ENCODE data around the gene LILRB1. TPM values are rescaled to one million over a fixed set of nuclear protein-coding genes. Genes with fewer than 3 reads are reported as not detected.

The LILRB1 gene
- total RNA-seq, 1 donor from 2014 or later = not detected

DNA sequence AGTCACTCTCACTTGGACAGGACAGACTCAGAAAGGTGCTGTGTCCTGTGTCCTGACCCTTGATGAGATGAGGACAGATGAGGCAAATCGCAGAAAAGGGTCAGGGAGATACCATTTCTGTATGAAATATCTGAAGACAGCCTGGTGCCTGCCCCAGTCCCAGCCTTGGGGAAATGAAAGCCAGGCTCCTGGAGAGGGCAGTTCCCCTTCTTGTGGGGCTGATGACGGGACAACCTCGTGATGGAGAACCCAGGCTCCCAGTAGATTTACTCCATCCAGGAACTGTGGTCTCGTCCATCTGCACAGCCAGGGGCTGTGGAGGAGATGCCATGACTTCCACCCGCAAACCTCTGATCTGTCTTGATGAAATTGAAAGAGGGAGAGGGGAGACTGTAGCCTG, 13.8 kb downstream of the LILRB1 start:
- no peaks in the 10 kb centered on the region for H3K4me1 Mint-ChIP-seq
- H3K36me3 Mint-ChIP-seq = peaks cover 2% of the 10 kb centered on the region
- H3K27ac Mint-ChIP-seq = no peak overlapping the region
- TF ChIP-seq, protein P1, sequence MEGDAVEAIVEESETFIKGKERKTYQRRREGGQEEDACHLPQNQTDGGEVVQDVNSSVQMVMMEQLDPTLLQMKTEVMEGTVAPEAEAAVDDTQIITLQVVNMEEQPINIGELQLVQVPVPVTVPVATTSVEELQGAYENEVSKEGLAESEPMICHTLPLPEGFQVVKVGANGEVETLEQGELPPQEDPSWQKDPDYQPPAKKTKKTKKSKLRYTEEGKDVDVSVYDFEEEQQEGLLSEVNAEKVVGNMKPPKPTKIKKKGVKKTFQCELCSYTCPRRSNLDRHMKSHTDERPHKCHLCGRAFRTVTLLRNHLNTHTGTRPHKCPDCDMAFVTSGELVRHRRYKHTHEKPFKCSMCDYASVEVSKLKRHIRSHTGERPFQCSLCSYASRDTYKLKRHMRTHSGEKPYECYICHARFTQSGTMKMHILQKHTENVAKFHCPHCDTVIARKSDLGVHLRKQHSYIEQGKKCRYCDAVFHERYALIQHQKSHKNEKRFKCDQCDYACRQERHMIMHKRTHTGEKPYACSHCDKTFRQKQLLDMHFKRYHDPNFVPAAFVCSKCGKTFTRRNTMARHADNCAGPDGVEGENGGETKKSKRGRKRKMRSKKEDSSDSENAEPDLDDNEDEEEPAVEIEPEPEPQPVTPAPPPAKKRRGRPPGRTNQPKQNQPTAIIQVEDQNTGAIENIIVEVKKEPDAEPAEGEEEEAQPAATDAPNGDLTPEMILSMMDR (IDR thresholded peaks at IDR 0.05; ENCODE audit: unreplicated experiment) = no peak
- H3K4me3 Mint-ChIP-seq = no peak overlapping the region
- H3K9me3 Mint-ChIP-seq = peaks cover 62% of the 10 kb centered on the region
- H3K27me3 Mint-ChIP-seq (ENCODE audit: low read depth) = no peaks in the 10 kb centered on the region
- no peak for DNase-seq (ENCODE audit: low spot score in 2 of 2, unreplicated experiment in 2 of 2)

DNA sequence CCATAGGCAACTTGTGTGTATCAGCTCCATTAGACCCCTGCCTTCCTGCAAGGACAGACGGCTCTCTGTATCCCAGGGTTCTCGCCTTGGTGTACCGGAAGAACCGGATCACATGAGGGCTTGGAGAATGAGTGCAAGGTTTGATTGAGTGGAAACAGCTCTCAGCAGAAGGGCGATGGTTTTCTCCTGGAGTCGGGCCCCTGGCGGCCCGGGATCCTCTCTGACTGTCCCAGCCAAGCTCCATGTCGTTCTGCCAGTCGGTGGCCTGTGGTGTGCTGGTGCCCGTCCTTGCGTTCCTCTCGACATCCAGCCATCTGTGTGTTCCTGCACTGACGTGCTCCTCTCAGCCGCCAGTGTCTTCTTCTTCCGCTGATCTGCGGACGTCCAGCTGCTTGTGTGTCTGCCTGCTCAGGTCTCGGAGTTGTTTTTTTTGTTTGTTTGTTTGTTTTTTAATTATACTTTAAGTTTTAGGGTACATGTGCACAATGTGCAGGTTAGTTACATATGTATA, 16.1 kb downstream of the LILRB1 start:
- TF ChIP-seq, protein P1 (IDR thresholded peaks at IDR 0.05; ENCODE audit: unreplicated experiment) = no peak
- peaks cover 56% of the 10 kb centered on the region for H3K9me3 Mint-ChIP-seq
- DNase-seq (ENCODE audit: low spot score in 2 of 2, unreplicated experiment in 2 of 2) = no peak
- H3K4me3 Mint-ChIP-seq = no peak overlapping the region
- H3K27ac Mint-ChIP-seq = no peak overlapping the region
- peaks cover 2% of the 10 kb centered on the region for H3K36me3 Mint-ChIP-seq
- H3K4me1 Mint-ChIP-seq = no peaks in the 10 kb centered on the region
- H3K27me3 Mint-ChIP-seq (ENCODE audit: low read depth) = no peaks in the 10 kb centered on the region

DNA sequence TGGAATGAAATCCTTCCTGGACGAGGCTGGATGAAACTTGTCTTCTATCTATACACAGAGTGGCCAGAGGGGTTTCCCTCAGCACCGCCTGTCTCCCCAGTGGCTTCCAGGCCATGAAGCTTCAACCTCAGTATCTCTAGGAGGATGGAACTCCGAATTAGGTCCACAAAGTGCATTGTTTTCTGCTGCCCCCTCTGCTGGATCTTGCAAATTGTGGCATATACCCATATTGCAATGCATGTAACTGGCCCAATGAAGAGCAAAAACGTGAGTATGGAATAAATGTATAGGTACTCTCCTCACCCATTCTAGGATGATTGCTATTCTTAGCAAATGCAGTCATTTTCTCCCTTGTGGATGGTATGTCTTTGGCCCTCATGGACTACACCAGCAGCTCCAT, 17.8 kb downstream of the LILRB1 start:
- H3K4me1 Mint-ChIP-seq = no peaks in the 10 kb centered on the region
- TF ChIP-seq, protein P1 (IDR thresholded peaks at IDR 0.05; ENCODE audit: unreplicated experiment) = no peak
- peaks cover 58% of the 10 kb centered on the region for H3K9me3 Mint-ChIP-seq
- no peak for DNase-seq (ENCODE audit: low spot score in 2 of 2, unreplicated experiment in 2 of 2)
- H3K36me3 Mint-ChIP-seq = no peaks in the 10 kb centered on the region
- H3K27me3 Mint-ChIP-seq (ENCODE audit: low read depth) = no peaks in the 10 kb centered on the region
- no peak overlapping the region for H3K4me3 Mint-ChIP-seq
- no peak overlapping the region for H3K27ac Mint-ChIP-seq

GRCh38 chr19:54650108-54650655, 19.9 kb downstream of the LILRB1 start:
- H3K4me1 Mint-ChIP-seq = no peaks in the 10 kb centered on the region
- DNase-seq (ENCODE audit: low spot score in 2 of 2, unreplicated experiment in 2 of 2) = no peak
- H3K9me3 Mint-ChIP-seq = peaks cover 63% of the 10 kb centered on the region
- no peaks in the 10 kb centered on the region for H3K27me3 Mint-ChIP-seq (ENCODE audit: low read depth)
- H3K4me3 Mint-ChIP-seq = no peak overlapping the region
- TF ChIP-seq, protein P1 (IDR thresholded peaks at IDR 0.05; ENCODE audit: unreplicated experiment) = no peak
- no peak overlapping the region for H3K27ac Mint-ChIP-seq
- H3K36me3 Mint-ChIP-seq = no peaks in the 10 kb centered on the region

GRCh38 chr19:54653181-54653809, 23.0 kb downstream of the LILRB1 start:
- TF ChIP-seq, protein P1 (IDR thresholded peaks at IDR 0.05; ENCODE audit: unreplicated experiment) = peak; percentile 51
- Mint-ChIP-seq H3K27ac (no peak overlapping the region), H3K4me1 (no peaks in the 10 kb centered on the region), H3K9me3 (peaks cover 61% of the 10 kb centered on the region), H3K27me3 (ENCODE audit: low read depth) (no peaks in the 10 kb centered on the region), H3K4me3 (no peak overlapping the region), H3K36me3 (no peaks in the 10 kb centered on the region)
- DNase-seq (ENCODE audit: low spot score in 2 of 2, unreplicated experiment in 2 of 2) = no peak

Measured in mesothelial cell of epicardium (in vitro differentiated cells).